ENCODE measurements around the gene AKAP6.

- TF ChIP-seq CTCF (IDR thresholded peaks at IDR 0.05 in 2 of 3, conservative IDR thresholded peaks at IDR 0.05 in 1 of 3; ENCODE audit: borderline replicate concordance in 1 of 3, insufficient read depth in 1 of 3, low read depth in 2 of 3, low read length in 2 of 3): no peak
- no peak for TF ChIP-seq ZNF274 (IDR thresholded peaks at IDR 0.05; ENCODE audit: low read depth, low read length)
Measured at GRCh38 chr14:32428875-32429274, 99.8 kb downstream of the AKAP6 start.
